Upper lobe of left lung (tissue), 4 donors: Measurements from ENCODE around the gene YWHAE.
"Not testable (repeated sequence)": the region's sequence is repeated elsewhere in the genome, so short reads cannot be mapped to it uniquely, and the experiment has no call there.

Source experiments
- CTCF ChIP-seq, 6 experiments: fragments of 450-650 bp in 4 of 6; fragments of 200-600 bp in 2 of 6; sonication (generic) in 2 of 6; IDR thresholded peaks; one replicate each; pipeline ENCODE4 v1.5.1; 2016 to 2019; ENCODE audit warnings: antibody characterized with exemption in 6 of 6
- POLR2A ChIP-seq, 4 donors: fragments of 450-650 bp; IDR thresholded peaks; one replicate each; pipeline ENCODE4 v1.5.1; 2016 to 2017; ENCODE audit warnings: antibody characterized with exemption in 4 of 4, mild to moderate bottlenecking in 2 of 4
- POLR2AphosphoS5 ChIP-seq, 2 donors: sonication (generic); formaldehyde crosslinking; IDR thresholded peaks; one replicate each; pipeline ENCODE4 v1.5.1; 2017; ENCODE audit warnings: antibody characterized with exemption in 2 of 2

GRCh38 chr17:1386675-1387190 is 13.3 kb downstream of the YWHAE start:
- not testable (repeated sequence) for TF ChIP-seq POLR2A, CTCF, POLR2AphosphoS5 (IDR thresholded peaks at IDR 0.05)
